Neural cell (in vitro differentiated cells): Measurements from ENCODE around the gene WNT2B.

Experiments
- POLR2AphosphoS5 ChIP-seq: IDR thresholded peaks from 2 replicates; pipeline ENCODE4 v1.6.1; 2012
- TF ChIP-seq, protein P1 (sequence below): fragments of 450-650 bp; IDR thresholded peaks from 2 replicates; pipeline ENCODE4 v1.5.1; 2014; ENCODE audit warnings: antibody characterized with exemption, mild to moderate bottlenecking, moderate library complexity; ENCODE audit not compliant: poor library complexity, severe bottlenecking
- TF ChIP-seq, protein P2 (sequence below): IDR thresholded peaks from 2 replicates; pipeline ENCODE4 v1.6.1; 2012; ENCODE audit warnings: borderline replicate concordance

DNA sequence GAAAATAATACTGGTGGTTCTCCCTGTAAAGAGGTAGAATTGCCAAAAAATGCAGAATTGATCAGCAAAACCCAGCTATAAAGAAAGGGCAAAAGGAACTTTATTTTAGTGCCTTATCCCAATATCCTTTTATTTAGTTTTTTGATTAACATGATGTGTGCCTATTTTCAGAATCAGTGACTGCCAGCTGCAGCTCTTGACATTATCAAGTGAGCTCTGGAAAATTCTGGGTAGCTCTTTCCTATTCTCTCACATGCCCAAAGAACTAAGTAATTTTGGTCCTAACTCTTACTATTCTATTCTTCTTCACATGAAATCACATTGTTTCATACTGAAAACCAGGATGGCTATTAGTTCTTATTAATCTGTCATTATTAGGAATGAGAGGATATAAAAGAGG lies 22.1 kb downstream of the WNT2B start:
- TF ChIP-seq, protein P1, sequence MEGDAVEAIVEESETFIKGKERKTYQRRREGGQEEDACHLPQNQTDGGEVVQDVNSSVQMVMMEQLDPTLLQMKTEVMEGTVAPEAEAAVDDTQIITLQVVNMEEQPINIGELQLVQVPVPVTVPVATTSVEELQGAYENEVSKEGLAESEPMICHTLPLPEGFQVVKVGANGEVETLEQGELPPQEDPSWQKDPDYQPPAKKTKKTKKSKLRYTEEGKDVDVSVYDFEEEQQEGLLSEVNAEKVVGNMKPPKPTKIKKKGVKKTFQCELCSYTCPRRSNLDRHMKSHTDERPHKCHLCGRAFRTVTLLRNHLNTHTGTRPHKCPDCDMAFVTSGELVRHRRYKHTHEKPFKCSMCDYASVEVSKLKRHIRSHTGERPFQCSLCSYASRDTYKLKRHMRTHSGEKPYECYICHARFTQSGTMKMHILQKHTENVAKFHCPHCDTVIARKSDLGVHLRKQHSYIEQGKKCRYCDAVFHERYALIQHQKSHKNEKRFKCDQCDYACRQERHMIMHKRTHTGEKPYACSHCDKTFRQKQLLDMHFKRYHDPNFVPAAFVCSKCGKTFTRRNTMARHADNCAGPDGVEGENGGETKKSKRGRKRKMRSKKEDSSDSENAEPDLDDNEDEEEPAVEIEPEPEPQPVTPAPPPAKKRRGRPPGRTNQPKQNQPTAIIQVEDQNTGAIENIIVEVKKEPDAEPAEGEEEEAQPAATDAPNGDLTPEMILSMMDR = no peak
- TF ChIP-seq POLR2AphosphoS5 = no peak
- TF ChIP-seq, protein P2, sequence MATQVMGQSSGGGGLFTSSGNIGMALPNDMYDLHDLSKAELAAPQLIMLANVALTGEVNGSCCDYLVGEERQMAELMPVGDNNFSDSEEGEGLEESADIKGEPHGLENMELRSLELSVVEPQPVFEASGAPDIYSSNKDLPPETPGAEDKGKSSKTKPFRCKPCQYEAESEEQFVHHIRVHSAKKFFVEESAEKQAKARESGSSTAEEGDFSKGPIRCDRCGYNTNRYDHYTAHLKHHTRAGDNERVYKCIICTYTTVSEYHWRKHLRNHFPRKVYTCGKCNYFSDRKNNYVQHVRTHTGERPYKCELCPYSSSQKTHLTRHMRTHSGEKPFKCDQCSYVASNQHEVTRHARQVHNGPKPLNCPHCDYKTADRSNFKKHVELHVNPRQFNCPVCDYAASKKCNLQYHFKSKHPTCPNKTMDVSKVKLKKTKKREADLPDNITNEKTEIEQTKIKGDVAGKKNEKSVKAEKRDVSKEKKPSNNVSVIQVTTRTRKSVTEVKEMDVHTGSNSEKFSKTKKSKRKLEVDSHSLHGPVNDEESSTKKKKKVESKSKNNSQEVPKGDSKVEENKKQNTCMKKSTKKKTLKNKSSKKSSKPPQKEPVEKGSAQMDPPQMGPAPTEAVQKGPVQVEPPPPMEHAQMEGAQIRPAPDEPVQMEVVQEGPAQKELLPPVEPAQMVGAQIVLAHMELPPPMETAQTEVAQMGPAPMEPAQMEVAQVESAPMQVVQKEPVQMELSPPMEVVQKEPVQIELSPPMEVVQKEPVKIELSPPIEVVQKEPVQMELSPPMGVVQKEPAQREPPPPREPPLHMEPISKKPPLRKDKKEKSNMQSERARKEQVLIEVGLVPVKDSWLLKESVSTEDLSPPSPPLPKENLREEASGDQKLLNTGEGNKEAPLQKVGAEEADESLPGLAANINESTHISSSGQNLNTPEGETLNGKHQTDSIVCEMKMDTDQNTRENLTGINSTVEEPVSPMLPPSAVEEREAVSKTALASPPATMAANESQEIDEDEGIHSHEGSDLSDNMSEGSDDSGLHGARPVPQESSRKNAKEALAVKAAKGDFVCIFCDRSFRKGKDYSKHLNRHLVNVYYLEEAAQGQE = no peak
